ENCODE data around the gene SFI1.

Gene SFI1

GRCh38 chr22:31496007-31496734 is at the start of gene SFI1:
SFI1 (plus strand) TSS chr22:31496536; CDS start chr22:31508285, 11,749 bp downstream.
- no peak for TF ChIP-seq RAD21 (IDR thresholded peaks at IDR 0.05; ENCODE audit: low read depth)
- TF ChIP-seq MAX (IDR thresholded peaks at IDR 0.05) = peak; percentile 88
- peak; percentile 60; the same call in 1 of the 2 replicates for TF ChIP-seq ZBTB7A (IDR thresholded peaks at IDR 0.05; ENCODE audit: low read depth)
- no peak for TF ChIP-seq YY1 (IDR thresholded peaks at IDR 0.05; ENCODE audit: low read depth)
- TF ChIP-seq EGR1 (IDR thresholded peaks at IDR 0.05) = 0 out of 2 replicates have a peak, but pooled peaks have one; percentile 37
- no peak for TF ChIP-seq NFIC (IDR thresholded peaks at IDR 0.05)

GRCh38 chr22:31446767-31447166 is 49.6 kb upstream of the SFI1 start:
- TF ChIP-seq FOXM1 (IDR thresholded peaks at IDR 0.05; ENCODE audit: borderline replicate concordance, low read depth) (no peak), MAX (IDR thresholded peaks at IDR 0.05) (no peak), ZBTB7A (IDR thresholded peaks at IDR 0.05; ENCODE audit: low read depth) (no peak), EP300 (IDR thresholded peaks at IDR 0.05; ENCODE audit: borderline replicate concordance) (no peak), EGR1 (IDR thresholded peaks at IDR 0.05) (no peak), REST (IDR thresholded peaks at IDR 0.05; ENCODE audit: low read depth) (no peak), TCF12 (IDR thresholded peaks at IDR 0.05; ENCODE audit: low read depth) (no peak), NFIC (IDR thresholded peaks at IDR 0.05) (no peak), TAF1 (IDR thresholded peaks at IDR 0.05; ENCODE audit: low read depth) (no peak), CREB1 (IDR thresholded peaks at IDR 0.05; ENCODE audit: low read depth) (no peak), TEAD4 (IDR thresholded peaks at IDR 0.05) (no peak), RAD21 (IDR thresholded peaks at IDR 0.05; ENCODE audit: low read depth) (no peak), USF1 (IDR thresholded peaks at IDR 0.05) (no peak), YY1 (IDR thresholded peaks at IDR 0.05; ENCODE audit: low read depth) (no peak), CEBPB (IDR thresholded peaks at IDR 0.05) (no peak)

- TF ChIP-seq TCF12 (IDR thresholded peaks at IDR 0.05; ENCODE audit: low read depth) = no peak
- no peak for TF ChIP-seq CEBPB (IDR thresholded peaks at IDR 0.05)
- no peak for TF ChIP-seq RAD21 (IDR thresholded peaks at IDR 0.05; ENCODE audit: low read depth)
- TF ChIP-seq FOXM1 (IDR thresholded peaks at IDR 0.05; ENCODE audit: borderline replicate concordance, low read depth) = no peak
- no peak for TF ChIP-seq TEAD4 (IDR thresholded peaks at IDR 0.05)
- no peak for TF ChIP-seq TAF1 (IDR thresholded peaks at IDR 0.05; ENCODE audit: low read depth)
- no peak for TF ChIP-seq YY1 (IDR thresholded peaks at IDR 0.05; ENCODE audit: low read depth)
- TF ChIP-seq EGR1 (IDR thresholded peaks at IDR 0.05) = no peak
- TF ChIP-seq NFIC (IDR thresholded peaks at IDR 0.05) = no peak
- no peak for TF ChIP-seq ZBTB7A (IDR thresholded peaks at IDR 0.05; ENCODE audit: low read depth)
- TF ChIP-seq EP300 (IDR thresholded peaks at IDR 0.05; ENCODE audit: borderline replicate concordance) = no peak
These were observed 49.0 kb upstream of the SFI1 start for GRCh38 chr22:31447337-31447736.

- TF ChIP-seq YY1 (IDR thresholded peaks at IDR 0.05; ENCODE audit: low read depth) = no peak
- no peak for TF ChIP-seq RAD21 (IDR thresholded peaks at IDR 0.05; ENCODE audit: low read depth)
- TF ChIP-seq MAX (IDR thresholded peaks at IDR 0.05) = no peak
- no peak for TF ChIP-seq CREB1 (IDR thresholded peaks at IDR 0.05; ENCODE audit: low read depth)
- no peak for TF ChIP-seq TCF12 (IDR thresholded peaks at IDR 0.05; ENCODE audit: low read depth)
- TF ChIP-seq NFIC (IDR thresholded peaks at IDR 0.05) = no peak
- no peak for TF ChIP-seq CEBPB (IDR thresholded peaks at IDR 0.05)
These were observed 48.0 kb upstream of the SFI1 start for GRCh38 chr22:31448382-31448781.

GRCh38 chr22:31449506-31449905 is 46.8 kb upstream of the SFI1 start:
- TF ChIP-seq TEAD4 (IDR thresholded peaks at IDR 0.05) (no peak), RAD21 (IDR thresholded peaks at IDR 0.05; ENCODE audit: low read depth) (no peak), EP300 (IDR thresholded peaks at IDR 0.05; ENCODE audit: borderline replicate concordance) (no peak), YY1 (IDR thresholded peaks at IDR 0.05; ENCODE audit: low read depth) (no peak), CEBPB (IDR thresholded peaks at IDR 0.05) (no peak), EGR1 (IDR thresholded peaks at IDR 0.05) (no peak), USF1 (IDR thresholded peaks at IDR 0.05) (no peak), FOXM1 (IDR thresholded peaks at IDR 0.05; ENCODE audit: borderline replicate concordance, low read depth) (no peak), TAF1 (IDR thresholded peaks at IDR 0.05; ENCODE audit: low read depth) (no peak), TCF12 (IDR thresholded peaks at IDR 0.05; ENCODE audit: low read depth) (no peak), ZBTB7A (IDR thresholded peaks at IDR 0.05; ENCODE audit: low read depth) (no peak), REST (IDR thresholded peaks at IDR 0.05; ENCODE audit: low read depth) (no peak)
